Dermis blood vessel endothelial cell (primary cell): Measurements from ENCODE around the gene PRPF38B. TPM values are rescaled to one million over a fixed set of nuclear protein-coding genes. Genes with fewer than 3 reads are reported as not detected.
A peak's percentile ranks its signal among the peaks of the same experiment; 100 is the strongest.
"Not testable (repeated sequence)": the region's sequence is repeated elsewhere in the genome, so short reads cannot be mapped to it uniquely, and the experiment has no call there.

ENCODE experiments used
- DNase-seq: peaks from one replicate; pipeline ENCODE4 v3.0.0; 2010
- total RNA-seq: library from RNA; depleted of rRNA; stranded (reverse); fragments of >200 nt; gene quantifications from 2 replicates; pipeline ENCODE4 v1.2.3, GENCODE V29; 2014

The PRPF38B gene
- 11.4 and 14.3 TPM in 2 replicates for total RNA-seq

DNA sequence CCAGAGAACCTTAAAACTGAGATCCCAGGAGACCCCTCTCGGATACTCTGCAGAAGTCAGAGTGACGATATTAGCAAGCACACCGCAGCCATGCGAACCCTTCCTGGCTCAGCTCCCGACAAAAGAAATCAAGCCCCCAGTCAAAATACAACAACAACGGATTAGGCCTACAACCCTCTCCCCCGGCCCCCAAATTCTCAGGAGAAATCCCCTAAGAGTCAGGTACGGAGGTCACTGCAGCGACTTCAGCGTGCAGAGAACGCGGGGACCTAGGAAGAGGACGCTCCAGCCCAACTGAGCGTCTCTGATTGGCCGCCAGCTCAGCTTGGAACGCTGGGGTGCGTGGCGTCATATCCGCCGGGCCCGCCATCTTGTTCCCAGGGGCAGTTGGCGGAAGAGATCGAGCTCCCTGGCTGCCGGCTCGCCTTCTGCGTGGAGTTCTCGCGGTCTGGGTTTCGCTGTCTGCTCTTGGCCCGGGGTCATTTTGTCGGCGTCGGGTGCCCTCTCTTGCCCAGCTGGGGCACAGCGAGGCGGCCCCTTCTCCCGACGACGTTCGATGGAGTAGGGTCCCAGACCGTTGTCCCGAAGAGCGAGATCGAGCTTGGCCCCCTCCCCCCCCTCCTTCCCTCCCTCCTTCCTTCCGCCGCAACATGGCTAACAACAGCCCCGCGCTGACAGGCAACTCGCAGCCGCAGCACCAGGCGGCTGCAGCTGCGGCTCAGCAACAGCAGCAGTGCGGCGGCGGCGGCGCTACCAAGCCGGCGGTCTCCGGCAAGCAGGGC lies at the start of gene PRPF38B:
Gene PRPF38B (plus strand): TSS at position 369 of the 782 bp plus-strand sequence. CDS start 282 bp downstream, at position 651.
- peak; percentile 95 for DNase-seq

- DNase-seq = peak; percentile 84
These were observed 48.4 kb upstream of the PRPF38B start for GRCh38 chr1:108643492-108644335.

DNA sequence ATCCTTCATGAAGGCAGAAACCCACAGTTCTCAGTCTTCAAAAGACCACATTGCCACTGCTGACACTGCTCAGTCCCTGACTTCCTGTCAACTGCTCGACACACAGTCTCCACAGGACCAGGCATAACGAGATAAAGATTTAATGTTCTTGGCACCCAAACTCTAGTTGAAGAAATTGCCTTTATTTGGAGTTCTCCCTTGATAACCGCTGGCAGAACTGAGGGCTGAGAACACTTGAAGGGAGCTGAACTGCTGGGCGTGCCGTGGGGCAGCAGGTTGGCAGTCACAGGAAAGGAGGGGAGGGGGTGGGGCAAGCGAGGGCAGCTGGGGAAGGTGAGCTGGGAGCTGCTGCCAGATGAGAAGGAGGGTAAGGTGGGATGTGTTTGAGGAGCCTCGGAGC lies 47.1 kb upstream of the PRPF38B start:
- DNase-seq = no peak

DNA sequence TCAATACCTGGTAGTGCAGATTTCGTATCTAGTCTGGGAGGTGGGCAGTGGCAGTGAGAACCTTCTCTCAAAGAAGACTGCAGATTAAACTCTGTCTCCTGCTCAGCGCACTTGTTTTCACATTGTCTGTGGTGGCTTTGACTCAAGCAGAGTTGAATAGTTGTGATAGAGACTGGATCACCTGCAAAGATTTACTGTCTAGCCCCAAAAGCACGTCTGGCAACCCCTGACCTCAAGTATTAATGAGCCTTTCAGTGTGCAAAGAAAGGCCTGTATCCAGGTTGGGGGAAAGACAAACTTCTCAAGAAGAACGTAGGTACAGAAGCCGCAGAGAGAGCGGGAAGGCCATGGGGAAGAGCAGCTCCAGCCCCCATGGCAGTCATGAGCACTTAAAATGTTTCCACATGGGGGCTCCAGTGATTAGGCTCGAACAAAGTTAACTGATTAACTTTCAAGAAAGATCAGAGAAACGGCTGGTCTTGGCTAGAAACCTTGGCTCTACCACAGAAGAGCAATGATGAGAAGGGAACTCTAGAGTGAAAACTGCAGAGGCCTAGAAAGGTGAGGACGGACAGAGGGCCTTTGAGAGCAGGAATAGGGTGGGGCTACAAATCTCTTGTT lies 46.4 kb upstream of the PRPF38B start:
- DNase-seq = peak; percentile 5

- no peak for DNase-seq
These were observed 45.9 kb upstream of the PRPF38B start for GRCh38 chr1:108646265-108646647.

GRCh38 chr1:108646648-108647269 lies 45.4 kb upstream of the PRPF38B start:
- DNase-seq = peak; percentile 18

- no peak for DNase-seq
These were observed 38.5 kb upstream of the PRPF38B start for GRCh38 chr1:108653431-108654105.

DNA sequence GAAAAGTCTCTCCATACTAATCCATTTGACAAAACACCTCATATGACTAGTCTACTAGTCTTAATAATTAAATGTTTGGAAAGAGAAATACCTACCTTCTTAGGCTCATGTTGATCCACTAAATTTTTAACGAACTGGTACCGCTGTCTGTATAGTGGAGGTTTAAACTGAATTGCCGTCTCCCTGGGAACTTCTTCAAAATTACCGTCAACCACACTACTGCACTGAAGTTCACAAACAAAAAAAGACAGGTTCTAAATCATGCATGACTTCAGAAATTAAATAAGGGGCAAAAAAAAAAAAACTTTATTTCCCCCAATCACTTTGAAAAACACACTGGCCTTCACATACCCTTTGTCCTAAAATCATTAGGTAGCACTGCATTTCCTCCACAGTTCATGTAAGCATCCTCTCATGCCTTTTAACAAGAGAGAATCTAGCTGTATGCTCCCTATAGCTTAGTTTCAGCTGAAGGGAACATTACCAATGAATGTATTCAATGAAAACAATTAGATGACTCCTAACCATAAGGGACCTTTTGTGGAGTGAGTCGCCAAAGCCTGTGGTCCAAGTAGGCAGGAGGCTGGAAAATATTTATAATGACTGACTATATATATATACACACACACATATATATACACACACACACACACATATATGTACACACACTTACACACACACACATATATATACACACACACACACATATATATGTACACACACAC lies 34.6 kb upstream of the PRPF38B start:
- no peak for DNase-seq

GRCh38 chr1:108661030-108661609 lies 31.0 kb upstream of the PRPF38B start, which contains the start of gene HENMT1:
Gene HENMT1, minus strand, starts transcription at chr1:108661093. Its CDS starts 1,209 bp downstream, at chr1:108659884.
- DNase-seq = peak; percentile 78

DNA sequence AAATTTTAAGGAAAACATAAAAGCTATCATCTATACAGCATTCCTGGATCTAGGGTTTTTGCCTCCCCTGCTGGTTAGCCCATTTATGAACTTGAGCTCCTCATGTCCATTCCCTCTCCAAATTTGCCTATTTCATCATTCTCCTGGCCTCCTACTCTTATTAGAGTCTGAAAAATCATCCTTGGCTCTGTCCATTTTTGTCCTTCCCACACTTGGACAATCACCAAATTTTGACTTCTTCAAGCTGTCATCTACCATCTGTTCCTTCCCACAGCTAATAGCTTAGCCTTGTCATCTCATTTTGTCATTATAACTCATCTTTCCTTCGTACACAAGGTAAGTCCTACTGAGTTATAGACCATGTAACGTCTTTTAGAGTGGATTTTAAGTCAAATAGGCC lies 29.0 kb upstream of the PRPF38B start:
- DNase-seq = no peak

DNA sequence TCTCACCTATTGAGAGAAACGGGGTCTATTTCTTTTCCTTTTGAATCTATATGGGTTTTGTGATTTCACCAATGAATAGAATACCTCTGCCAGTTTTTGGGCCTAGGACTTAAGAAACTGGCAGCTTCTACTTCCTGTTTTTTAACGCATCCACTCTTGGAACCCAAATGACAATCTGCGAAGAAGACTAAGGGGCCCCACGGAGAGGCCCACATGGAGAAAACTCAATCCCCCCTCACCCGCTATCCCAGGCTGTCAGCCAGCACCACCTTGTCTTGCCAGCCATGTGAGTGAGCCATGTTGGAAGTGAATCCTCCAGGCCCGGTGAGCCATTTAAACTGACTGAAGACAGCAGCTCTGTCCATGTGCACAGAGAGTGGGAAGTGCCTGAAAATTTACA lies 27.6 kb upstream of the PRPF38B start:
- no peak for DNase-seq

DNA sequence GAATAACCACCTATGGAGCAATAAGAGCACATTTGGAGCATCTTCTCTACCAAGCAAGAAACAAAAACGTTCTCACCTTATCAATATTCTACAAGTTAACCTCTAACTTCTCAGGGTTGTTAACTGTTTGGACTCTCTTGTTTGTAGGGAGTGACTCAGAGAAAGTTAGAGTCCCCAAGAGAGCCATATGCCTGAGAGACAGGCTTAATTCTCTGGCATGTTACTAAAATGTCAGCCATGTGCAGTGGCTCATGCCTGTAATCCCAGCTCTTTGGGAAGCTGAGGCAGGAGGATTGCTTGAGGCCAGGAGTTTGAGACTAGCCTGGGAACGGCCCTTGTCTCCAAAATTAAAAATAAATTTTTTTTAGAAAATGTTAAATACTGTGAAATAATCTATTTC lies 27.0 kb upstream of the PRPF38B start:
- DNase-seq = no peak

- no peak for DNase-seq
These were observed 26.3 kb upstream of the PRPF38B start for GRCh38 chr1:108665771-108666170.

GRCh38 chr1:108667422-108667821 lies 24.7 kb upstream of the PRPF38B start:
- not testable (repeated sequence) for DNase-seq

DNA sequence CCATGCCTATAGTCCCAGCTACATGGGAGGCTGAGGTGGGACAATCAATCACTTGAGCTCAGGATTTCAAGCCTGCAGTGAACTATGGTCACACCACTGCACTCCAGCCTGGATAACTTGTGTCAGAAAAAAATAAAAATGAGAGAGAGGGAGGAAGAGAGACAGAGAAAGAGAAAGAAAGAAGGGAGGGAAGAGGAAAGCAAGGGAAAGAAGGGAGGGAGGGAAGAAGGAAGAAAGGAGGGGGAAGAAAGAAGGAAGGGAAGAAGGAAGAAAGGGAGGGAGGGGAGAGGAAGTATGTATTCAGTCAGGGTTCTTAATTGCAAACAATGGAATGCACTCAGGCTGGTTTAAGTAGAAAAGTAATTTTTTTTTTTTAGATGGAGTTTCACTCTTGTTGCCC lies 23.3 kb upstream of the PRPF38B start:
- no peak for DNase-seq

GRCh38 chr1:108669679-108670078 lies 22.4 kb upstream of the PRPF38B start:
- no peak for DNase-seq

DNA sequence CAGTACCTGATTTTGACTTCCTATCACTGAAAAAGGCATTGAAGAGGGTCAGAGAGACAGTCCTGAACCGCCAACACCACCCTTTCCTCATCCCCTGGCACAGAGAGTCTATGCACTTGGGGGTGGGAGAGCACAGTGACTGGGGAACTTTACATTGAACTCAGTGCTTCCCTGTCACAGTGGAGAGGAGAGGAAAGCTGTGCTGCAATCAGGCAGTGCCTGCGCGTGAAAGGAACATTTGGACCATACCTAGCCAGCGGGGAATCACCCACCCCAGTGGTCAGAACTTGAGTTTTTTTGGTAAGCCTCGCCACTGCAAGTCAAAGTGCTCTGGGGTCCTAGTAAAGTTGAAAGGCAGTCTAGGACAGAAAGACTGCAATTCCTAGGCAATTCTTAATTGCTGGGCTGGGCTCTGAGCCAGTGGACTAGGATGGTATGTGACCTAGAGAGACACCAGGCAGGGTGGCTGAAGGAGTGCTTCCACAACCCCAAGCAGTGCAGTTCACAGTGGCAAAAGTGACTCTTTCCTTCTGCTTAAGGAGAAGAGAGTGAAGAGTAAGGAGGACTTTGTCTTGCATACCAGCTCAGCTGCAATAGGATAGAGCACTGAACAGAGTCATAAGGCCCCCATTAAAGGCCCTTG lies 21.9 kb upstream of the PRPF38B start:
- no peak for DNase-seq

DNA sequence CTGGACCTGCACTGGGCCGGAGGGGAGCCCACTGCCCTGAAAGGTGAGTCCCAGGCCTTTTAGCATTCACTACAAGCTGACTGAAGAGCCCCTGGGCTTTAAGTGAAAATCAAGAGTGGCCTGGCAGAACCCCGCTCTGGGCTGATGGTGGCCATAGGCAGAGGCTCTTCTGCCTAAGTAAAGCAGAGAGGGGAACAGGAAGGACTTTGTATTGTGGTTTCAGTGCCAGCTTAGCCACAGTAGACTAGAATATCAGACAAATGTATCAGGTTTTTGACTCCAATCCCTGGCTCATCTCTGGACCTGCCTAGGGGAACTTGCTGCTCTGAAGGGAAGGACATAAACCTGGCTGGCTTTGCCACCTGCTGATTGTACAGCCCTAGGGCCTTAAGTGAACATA lies 21.0 kb upstream of the PRPF38B start:
- no peak for DNase-seq

- DNase-seq = no peak
These were observed 13.4 kb upstream of the PRPF38B start for GRCh38 chr1:108678706-108679105.

GRCh38 chr1:108679586-108680213 lies 12.4 kb upstream of the PRPF38B start:
- peak; percentile 64 for DNase-seq
